ENCODE results near the gene JARID2. TPM values are rescaled to one million over a fixed set of nuclear protein-coding genes. Genes with fewer than 3 reads are reported as not detected.

The JARID2 gene
- total RNA-seq, 4 donors from 2014 or later: 11.6 to 22.5 (median 16.4) TPM

- Histone ChIP-seq H3K36me3 (no peaks in the 10 kb centered on the region), H3K9me3 (no peaks in the 10 kb centered on the region), H3K4me1 (peaks cover 80 to 83% of the 10 kb centered on the region in 2 donors), H3K27me3 (no peaks in the 10 kb centered on the region), H3K27ac (peak overlapping the region in 2 of 4 donors; percentile 33 to 35), H3K4me3 (no peak overlapping the region)
- intact Hi-C loops (cut with DNase I; ENCODE audit: low total_unique reads): no loop called here
- no peak for ATAC-seq
- in situ Hi-C loops (cut with MboI; ENCODE audit: low sequenced_read_pairs in 4 of 4): loop anchor here in 2 of 4 donors (25.0 kb wide), 2 partner anchors 194 to 1244 kb away; no protein-coding TSS in a partner anchor
- DNase-seq: no peak
- TF ChIP-seq CTCF (IDR thresholded peaks at IDR 0.05 in 4 of 5, conservative IDR thresholded peaks at IDR 0.05 in 1 of 5): no peak
- TF ChIP-seq POLR2A (IDR thresholded peaks at IDR 0.05): no peak
Observed at GRCh38 chr6:15456422-15456821, 210.6 kb downstream of the JARID2 start.

- H3K4me3 ChIP-seq: no peak overlapping the region
- H3K9me3 ChIP-seq: no peaks in the 10 kb centered on the region
- H3K4me1 ChIP-seq: peaks cover 83 to 87% of the 10 kb centered on the region in 2 donors
- no peaks in the 10 kb centered on the region for H3K36me3 ChIP-seq
- no peak for TF ChIP-seq CTCF (IDR thresholded peaks at IDR 0.05 in 4 of 5, conservative IDR thresholded peaks at IDR 0.05 in 1 of 5)
- TF ChIP-seq POLR2A (IDR thresholded peaks at IDR 0.05): no peak
- intact Hi-C loops (cut with DNase I; ENCODE audit: low total_unique reads) (no loop called here), in situ Hi-C loops (cut with MboI; ENCODE audit: low sequenced_read_pairs in 4 of 4) (loop anchor here in 2 of 4 donors (25.0 kb wide), 2 partner anchors 195 to 1245 kb away; no protein-coding TSS in a partner anchor)
- DNase-seq: no peak
- ATAC-seq: no peak
- H3K27ac ChIP-seq: peak overlapping the region in 2 of 4 donors; percentile 8 to 38
- H3K27me3 ChIP-seq: no peaks in the 10 kb centered on the region
Observed at GRCh38 chr6:15457121-15457650, 211.3 kb downstream of the JARID2 start.

- ATAC-seq: no peak
- H3K4me1 ChIP-seq: peaks cover 83 to 87% of the 10 kb centered on the region in 2 donors
- intact Hi-C loops (cut with DNase I; ENCODE audit: low total_unique reads): no loop called here
- no peak overlapping the region for H3K27ac ChIP-seq
- no peaks in the 10 kb centered on the region for H3K27me3 ChIP-seq
- no peak overlapping the region for H3K4me3 ChIP-seq
- no peaks in the 10 kb centered on the region for H3K9me3 ChIP-seq
- no peaks in the 10 kb centered on the region for H3K36me3 ChIP-seq
- TF ChIP-seq POLR2A (IDR thresholded peaks at IDR 0.05) (no peak), CTCF (IDR thresholded peaks at IDR 0.05 in 4 of 5, conservative IDR thresholded peaks at IDR 0.05 in 1 of 5) (no peak)
- no peak for DNase-seq
- in situ Hi-C loops (cut with MboI; ENCODE audit: low sequenced_read_pairs in 4 of 4): loop anchor here in 2 of 4 donors (25.0 kb wide), 2 partner anchors 196 to 1246 kb away; no protein-coding TSS in a partner anchor
Observed at GRCh38 chr6:15458021-15458459, 212.2 kb downstream of the JARID2 start.

GRCh38 chr6:15460110-15460727 lies 214.3 kb downstream of the JARID2 start:
- intact Hi-C loops (cut with DNase I; ENCODE audit: low total_unique reads) (no loop called here), in situ Hi-C loops (cut with MboI; ENCODE audit: low sequenced_read_pairs in 4 of 4) (loop anchor here in 2 of 4 donors (25.0 kb wide), 2 partner anchors 198 to 1248 kb away; no protein-coding TSS in a partner anchor)
- Histone ChIP-seq H3K36me3 (no peaks in the 10 kb centered on the region), H3K4me1 (peaks cover 79 to 81% of the 10 kb centered on the region in 2 donors), H3K27ac (peak overlapping the region; percentile 32 to 63 (median 46)), H3K4me3 (no peak overlapping the region), H3K9me3 (no peaks in the 10 kb centered on the region), H3K27me3 (no peaks in the 10 kb centered on the region)
- DNase-seq (no peak), ATAC-seq (peak in 1 of 2 donors; percentile 15)
- no peak for TF ChIP-seq POLR2A (IDR thresholded peaks at IDR 0.05)
- TF ChIP-seq CTCF (IDR thresholded peaks at IDR 0.05 in 4 of 5, conservative IDR thresholded peaks at IDR 0.05 in 1 of 5): no peak

Measured in gastrocnemius medialis (tissue), 4 donors.